ENCODE data around the gene MARVELD3.

The MARVELD3 gene

DNA sequence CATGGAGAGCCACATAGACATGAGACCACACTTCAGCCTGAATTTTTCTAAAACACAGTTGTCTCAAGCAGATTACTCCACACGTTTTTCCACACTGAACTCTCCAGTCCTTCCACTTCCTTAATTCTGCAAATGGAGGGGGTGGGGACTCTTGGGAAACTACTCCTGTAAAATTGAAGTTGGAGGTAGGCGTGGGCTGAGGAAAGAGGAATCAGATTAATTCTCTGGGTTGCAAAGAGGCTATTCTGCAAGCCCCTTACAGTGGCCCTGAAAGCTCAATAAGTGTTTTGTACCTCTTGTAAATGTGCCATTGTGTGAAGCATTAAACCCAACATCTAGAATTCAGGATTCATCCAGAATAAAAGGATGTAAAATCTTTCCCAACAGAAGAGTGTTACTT, 9.6 kb downstream of the MARVELD3 start:
- H3K4me3 ChIP-seq (ENCODE audit: low read length) = no peak overlapping the region
- TF ChIP-seq ZNF274 (IDR thresholded peaks at IDR 0.05; ENCODE audit: low read depth, low read length) = no peak

DNA sequence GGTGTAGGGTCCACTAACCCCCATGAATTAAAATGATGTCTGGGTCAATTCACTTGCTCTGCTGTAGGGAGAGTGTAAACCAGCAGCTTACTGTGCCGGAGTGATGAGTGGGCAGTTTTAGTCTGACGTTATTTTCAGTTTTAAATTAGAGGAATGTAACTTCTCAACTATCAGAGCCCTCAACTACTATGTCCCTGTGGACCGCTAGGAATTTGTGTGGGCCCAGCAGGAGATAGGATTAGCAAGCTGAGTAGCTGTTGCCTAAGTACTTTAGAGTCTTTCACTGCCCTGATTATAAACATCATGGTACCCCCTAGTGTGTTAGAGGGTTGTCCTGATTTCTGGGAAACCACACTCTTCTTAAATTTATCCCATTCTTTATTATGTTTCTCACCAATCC, 11.4 kb downstream of the MARVELD3 start:
- TF ChIP-seq ZNF274 (IDR thresholded peaks at IDR 0.05; ENCODE audit: low read depth, low read length) = no peak
- no peak overlapping the region for H3K4me3 ChIP-seq (ENCODE audit: low read length)

DNA sequence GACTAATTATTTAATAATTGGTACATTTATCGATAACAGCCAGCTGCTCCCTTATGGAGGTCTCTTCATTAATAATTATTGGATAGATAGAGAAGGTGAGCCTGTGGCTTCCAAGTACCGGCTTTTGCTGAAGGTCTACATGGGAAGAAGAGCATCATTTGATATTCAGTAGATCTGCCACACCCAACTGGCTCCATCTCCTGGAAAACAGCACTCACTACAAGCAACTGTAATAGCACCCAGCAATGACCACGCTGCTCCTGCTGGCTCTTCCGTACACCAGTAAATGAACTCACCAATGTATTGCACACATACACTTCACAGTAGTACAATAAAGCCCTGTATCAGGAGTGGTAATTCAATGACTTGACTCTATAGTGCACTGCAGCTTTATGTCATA, 19.5 kb downstream of the MARVELD3 start:
- H3K4me3 ChIP-seq (ENCODE audit: low read length) = no peak overlapping the region
- TF ChIP-seq ZNF274 (IDR thresholded peaks at IDR 0.05; ENCODE audit: low read depth, low read length) = no peak

DNA sequence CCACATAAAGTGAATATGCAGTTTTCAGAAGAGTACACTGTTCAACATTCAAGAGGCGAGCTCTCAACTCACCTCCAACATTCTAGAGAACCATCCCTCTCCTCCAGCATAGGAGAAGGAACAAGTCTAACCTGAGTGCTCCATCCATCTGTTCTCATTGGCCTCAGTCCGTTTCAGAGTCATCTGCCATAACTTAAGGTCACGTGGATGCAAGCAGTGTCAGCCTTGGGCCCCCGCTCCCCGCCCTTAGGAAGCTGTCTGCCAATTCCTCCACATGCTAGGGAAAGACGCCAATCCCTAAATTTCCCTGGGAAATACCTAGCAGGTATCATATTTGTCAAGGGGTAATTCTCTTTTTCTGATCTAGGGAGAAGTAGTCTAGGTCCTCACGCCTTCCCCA, 21.4 kb downstream of the MARVELD3 start:
- TF ChIP-seq ZNF274 (IDR thresholded peaks at IDR 0.05; ENCODE audit: low read depth, low read length) = no peak
- no peak overlapping the region for H3K4me3 ChIP-seq (ENCODE audit: low read length)

DNA sequence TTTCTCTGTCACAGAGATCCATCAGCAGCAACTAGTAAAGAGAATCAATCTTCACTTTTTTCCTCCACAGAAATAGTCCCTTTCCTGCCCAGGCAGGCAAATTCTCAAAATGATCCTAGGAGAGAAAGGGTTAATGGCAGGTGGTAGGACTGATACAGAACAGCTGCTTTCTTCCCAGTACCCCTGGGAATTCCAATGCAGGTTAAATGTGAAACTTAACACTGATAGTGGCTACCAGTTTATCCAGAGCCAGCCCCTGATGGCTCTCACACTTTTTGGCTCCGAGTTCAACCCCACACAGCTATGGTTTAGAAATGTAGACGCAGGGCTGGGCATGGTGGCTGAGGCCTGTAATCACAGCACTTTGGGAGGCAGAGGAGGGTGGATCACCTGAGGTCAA, 22.2 kb downstream of the MARVELD3 start:
- no peak for TF ChIP-seq ZNF274 (IDR thresholded peaks at IDR 0.05; ENCODE audit: low read depth, low read length)
- no peak overlapping the region for H3K4me3 ChIP-seq (ENCODE audit: low read length)

DNA sequence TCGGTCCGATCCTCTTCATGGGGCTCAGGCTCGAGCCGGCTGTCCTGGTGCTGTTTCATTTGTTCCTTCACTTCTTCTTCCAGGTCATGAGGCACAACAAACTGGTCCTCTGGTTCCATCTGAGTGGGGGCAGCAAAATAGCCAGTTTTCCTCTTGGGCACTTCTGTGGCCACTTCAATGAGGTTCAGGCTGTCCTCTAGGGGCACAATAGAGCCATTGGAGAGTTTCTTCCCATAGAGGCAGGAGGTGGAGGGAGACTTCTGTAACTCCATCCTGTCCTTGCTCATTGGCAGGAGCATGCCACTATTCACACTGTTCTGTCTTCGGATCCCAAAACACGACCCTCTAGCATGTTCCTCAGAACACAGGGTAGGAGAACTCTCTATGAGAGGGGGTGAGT, 22.9 kb downstream of the MARVELD3 start:
- no peak for TF ChIP-seq ZNF274 (IDR thresholded peaks at IDR 0.05; ENCODE audit: low read depth, low read length)
- H3K4me3 ChIP-seq (ENCODE audit: low read length) = no peak overlapping the region

DNA sequence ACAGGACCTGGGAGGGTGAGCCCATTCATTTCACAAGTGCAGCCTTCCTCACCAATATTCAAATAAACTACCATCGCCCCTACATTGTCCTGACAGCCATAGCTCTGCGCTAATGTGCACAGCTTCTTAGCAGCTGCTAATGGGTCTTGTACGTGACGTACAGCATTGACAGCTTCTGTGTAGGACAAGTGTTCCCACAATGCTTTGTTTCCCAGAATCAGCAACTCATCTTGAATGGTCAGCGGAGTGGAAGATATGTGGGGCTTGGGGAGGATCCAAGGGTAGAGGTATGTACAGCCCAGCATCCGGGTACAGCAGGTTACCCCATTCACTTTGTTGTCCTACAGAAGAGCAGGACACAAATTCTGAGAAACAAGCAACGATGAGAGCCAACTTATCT, 23.7 kb downstream of the MARVELD3 start:
- no peak for TF ChIP-seq ZNF274 (IDR thresholded peaks at IDR 0.05; ENCODE audit: low read depth, low read length)
- H3K4me3 ChIP-seq (ENCODE audit: low read length) = no peak overlapping the region

DNA sequence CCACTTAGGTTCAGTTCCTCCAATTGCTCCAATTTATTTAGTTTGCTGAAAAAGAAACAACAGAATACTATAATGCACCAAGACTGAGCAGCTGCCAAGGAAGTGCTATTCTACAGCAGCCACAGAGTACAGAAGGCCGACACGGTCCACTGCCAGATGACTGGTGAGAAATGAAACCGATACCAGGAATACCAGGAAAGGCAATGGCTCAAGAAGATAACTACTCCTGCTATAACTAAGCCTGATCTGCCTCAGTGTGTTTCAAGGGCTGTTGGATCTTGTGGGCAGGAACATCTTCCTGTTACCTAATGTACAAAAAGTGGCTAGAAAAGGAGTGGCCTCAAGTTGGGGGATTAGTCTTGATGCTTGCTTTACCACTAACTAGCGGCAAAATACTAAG, 32.8 kb downstream of the MARVELD3 start:
- no peak for TF ChIP-seq ZNF274 (IDR thresholded peaks at IDR 0.05; ENCODE audit: low read depth, low read length)
- no peak overlapping the region for H3K4me3 ChIP-seq (ENCODE audit: low read length)

DNA sequence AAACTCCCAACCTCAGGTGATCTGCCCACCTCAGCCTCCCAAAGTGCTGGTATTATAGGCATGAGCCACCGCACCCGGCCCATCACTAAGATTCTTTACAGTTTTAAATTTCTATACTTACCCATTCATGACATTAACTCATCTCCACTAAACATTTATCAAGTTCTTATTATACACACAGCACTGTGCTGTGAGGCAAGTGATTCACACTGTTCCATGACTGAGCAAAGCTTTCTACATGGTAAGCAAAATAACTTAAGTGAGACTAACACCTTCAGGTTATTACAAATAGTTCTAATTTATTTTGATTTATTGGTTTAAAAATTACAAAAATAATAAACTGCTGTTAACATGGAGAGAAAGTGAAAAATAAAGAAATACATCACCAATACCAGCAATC, 33.5 kb downstream of the MARVELD3 start:
- no peak for TF ChIP-seq ZNF274 (IDR thresholded peaks at IDR 0.05; ENCODE audit: low read depth, low read length)
- H3K4me3 ChIP-seq (ENCODE audit: low read length) = no peak overlapping the region

DNA sequence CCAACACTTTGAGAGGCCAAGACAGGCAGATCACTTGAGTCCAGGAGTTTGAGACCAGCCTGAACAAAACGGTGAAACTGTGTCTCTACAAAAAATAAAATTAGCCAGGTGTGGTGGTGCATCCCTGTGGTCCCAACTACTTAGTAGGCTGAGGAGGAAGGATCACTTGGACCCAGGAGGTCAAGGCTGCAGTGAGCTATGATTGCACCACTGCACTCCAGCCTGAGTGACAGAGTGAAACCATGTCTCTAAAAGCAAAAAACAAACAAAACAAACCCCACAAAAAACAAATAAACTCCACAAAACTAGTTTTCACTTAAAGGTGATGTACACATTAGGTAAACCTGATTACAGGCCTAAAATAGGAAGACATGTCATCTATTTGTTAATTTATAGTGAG, 40.3 kb downstream of the MARVELD3 start:
- H3K4me3 ChIP-seq (ENCODE audit: low read length) = no peak overlapping the region
- TF ChIP-seq ZNF274 (IDR thresholded peaks at IDR 0.05; ENCODE audit: low read depth, low read length) = no peak

DNA sequence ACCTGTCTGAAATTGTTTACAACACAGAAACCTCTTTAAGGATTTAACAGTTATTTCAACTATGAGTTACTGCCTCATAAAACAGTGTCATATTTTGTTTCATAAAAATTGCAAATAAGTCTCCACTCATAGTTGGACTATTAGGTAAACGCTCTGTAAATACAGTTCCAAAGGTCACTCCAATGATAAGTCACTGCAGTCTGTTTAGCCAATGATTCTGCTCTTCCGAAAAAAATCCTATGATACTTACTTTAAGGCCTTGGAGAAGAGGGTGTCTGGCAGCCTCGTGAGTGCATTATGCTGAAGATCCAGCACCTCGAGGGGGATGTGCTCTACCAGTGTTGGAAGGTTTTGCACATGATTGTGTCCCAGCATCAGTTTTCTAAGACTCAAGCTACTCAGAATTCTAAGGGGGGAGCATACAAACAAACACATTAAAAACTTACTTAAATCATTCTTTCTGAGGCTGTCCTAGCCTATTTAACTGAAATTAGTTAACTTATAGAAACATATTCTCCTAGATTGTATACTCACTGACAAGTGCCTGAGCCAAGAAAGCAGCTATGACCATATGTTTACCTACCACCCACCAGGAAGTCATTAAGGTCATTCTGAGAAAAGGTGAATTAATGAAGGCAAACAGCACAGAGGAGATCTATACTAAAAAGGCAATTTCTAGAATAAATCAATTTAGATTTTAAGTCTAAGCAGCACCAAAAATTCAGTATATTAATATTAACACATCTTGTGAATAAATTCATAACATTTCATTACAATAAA, 41.1 kb downstream of the MARVELD3 start:
- no peak for TF ChIP-seq ZNF274 (IDR thresholded peaks at IDR 0.05; ENCODE audit: low read depth, low read length)
- no peak overlapping the region for H3K4me3 ChIP-seq (ENCODE audit: low read length)

DNA sequence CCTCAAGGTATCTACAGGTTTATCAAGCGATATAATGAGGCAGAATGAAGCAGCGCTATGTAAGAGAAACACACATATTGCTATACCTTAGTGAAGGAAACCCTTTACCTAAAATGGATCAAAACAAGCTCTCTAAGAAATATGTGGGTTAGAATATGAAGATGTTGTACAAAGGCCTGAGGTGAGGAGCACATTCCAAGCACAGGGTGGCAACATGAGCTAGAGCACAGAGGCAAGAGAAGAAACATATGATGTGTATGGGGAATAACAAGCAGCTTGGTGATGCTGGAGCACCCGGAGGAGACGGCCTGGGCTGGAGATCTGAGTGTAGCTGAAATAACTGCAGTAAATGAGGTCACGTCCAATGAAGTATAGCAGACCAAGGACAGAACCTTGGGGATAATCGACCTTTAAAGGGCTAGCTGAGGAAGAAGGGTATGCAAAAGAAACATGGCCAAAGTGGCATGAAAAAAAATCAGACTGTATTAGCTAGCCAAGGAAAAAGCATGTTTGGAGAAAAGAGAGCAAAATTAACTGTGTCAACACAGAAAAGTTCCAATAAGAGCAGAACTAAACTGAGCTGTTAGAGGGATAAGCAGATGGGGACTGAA, 44.0 kb downstream of the MARVELD3 start:
- no peak for TF ChIP-seq ZNF274 (IDR thresholded peaks at IDR 0.05; ENCODE audit: low read depth, low read length)
- no peak overlapping the region for H3K4me3 ChIP-seq (ENCODE audit: low read length)

DNA sequence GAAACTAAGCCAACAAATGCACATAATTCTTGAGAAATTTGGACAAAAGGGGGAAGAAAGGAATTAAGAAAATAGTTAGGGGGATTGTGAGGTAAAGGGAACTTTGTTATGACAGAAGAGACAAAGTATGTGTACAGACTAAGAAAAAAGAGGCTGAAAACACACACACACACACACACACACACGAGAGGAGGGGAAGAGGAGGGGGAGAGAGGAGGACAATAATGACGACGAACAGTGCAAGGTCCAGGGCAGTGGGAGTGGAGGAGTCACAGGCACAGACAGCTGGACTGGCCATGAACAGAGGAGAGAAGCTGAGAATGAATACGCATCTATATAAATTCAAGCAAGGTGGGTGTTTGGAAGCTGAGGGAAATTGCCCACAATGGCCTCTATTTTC, 44.6 kb downstream of the MARVELD3 start:
- no peak overlapping the region for H3K4me3 ChIP-seq (ENCODE audit: low read length)

DNA sequence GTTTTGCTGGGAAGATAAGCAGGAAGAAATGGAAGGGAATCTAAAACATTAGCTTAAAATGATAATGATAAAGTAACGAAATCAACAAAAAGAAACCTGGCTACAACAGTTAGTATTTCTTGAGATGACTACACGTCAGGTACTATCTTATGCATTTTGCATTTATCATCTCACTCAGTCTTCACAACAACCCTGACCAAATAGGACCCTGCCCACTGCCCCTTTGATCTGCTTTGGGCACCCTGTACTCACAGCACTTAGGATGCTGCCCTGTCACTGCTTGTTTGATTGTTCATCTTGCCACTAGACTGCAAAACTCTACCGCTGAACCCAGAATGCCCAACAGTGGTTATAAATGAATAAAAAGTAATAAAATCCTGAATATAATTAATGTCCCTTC, 45.2 kb downstream of the MARVELD3 start:
- TF ChIP-seq ZNF274 (IDR thresholded peaks at IDR 0.05; ENCODE audit: low read depth, low read length) = no peak
- H3K4me3 ChIP-seq (ENCODE audit: low read length) = no peak overlapping the region

More for the DNA sequence above, 44.6 kb downstream of the MARVELD3 start:
- TF ChIP-seq ZNF274 (IDR thresholded peaks at IDR 0.05; ENCODE audit: low read depth, low read length) = no peak

DNA sequence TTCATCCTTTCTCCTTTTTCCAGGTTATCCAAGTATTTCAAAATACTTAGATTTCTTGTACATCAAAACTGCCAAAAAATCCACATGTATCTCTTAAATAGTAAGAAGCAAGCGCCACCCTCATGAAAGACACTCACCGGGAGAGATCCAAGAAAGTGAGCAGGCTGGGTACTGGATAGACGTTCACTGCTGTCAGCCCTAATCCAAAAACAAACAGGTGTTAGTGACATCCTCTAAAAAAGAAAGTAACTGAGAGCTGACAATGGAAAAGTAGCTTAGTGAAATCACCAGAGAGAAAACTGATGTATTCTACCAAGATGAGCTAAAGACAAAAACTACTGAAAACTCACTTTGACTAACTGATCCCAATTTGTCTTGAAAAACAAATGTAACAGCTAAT, 46.1 kb downstream of the MARVELD3 start:
- no peak for TF ChIP-seq ZNF274 (IDR thresholded peaks at IDR 0.05; ENCODE audit: low read depth, low read length)
- H3K4me3 ChIP-seq (ENCODE audit: low read length) = no peak overlapping the region

Measured in GM08714 (cell line).